Endodermal cell (in vitro differentiated cells): ENCODE data around the gene CACNA1H. TPM values are rescaled to one million over a fixed set of nuclear protein-coding genes. Genes with fewer than 3 reads are reported as not detected.
A peak's percentile ranks its signal among the peaks of the same experiment; 100 is the strongest.
"Not testable (repeated sequence)": the region's sequence is repeated elsewhere in the genome, so short reads cannot be mapped to it uniquely, and the experiment has no call there.

Source experiments
- DNase-seq: peaks from one replicate; pipeline ENCODE4 v3.0.0-alpha.2; 2017
- H3K27ac ChIP-seq: 2 replicates; pipeline ENCODE4 v1.5.1; 2013; ENCODE audit warnings: mild to moderate bottlenecking, low read depth, low read length, moderate library complexity
- H3K27me3 ChIP-seq: 2 replicates; pipeline ENCODE4 v1.6.1; 2013; ENCODE audit warnings: mild to moderate bottlenecking, low read length, moderate library complexity; ENCODE audit not compliant: insufficient read depth, control insufficient read depth, poor library complexity, severe bottlenecking
- H3K36me3 ChIP-seq: 2 replicates; pipeline ENCODE4 v1.7.0; 2013; ENCODE audit warnings: mild to moderate bottlenecking, low read length, moderate library complexity; ENCODE audit not compliant: control insufficient read depth, insufficient read depth
- H3K4me1 ChIP-seq: one replicate; pipeline ENCODE4 v1.7.0; 2013; ENCODE audit warnings: low read length; ENCODE audit not compliant: control insufficient read depth, insufficient read depth
- H3K4me3 ChIP-seq: 2 replicates; pipeline ENCODE4 v1.5.1; 2013; ENCODE audit warnings: mild to moderate bottlenecking, low read length, moderate library complexity
- H3K9ac ChIP-seq: 2 replicates; pipeline ENCODE4 v1.6.1; 2013; ENCODE audit warnings: mild to moderate bottlenecking, low read length, moderate library complexity; ENCODE audit not compliant: poor library complexity, severe bottlenecking; ENCODE audit errors: extremely low read depth
- H3K9me3 ChIP-seq: 2 replicates; pipeline ENCODE4 v1.6.1; 2013; ENCODE audit warnings: mild to moderate bottlenecking, low read length, moderate library complexity; ENCODE audit not compliant: control insufficient read depth
- H3K27ac Mint-ChIP-seq: 2 replicates; pipeline ENCODE4 v1.8.0; 2020; ENCODE audit warnings: mixed read lengths
- H3K27me3 Mint-ChIP-seq: 2 replicates; pipeline ENCODE4 v1.8.0; 2021; ENCODE audit warnings: mild to moderate bottlenecking, mixed read lengths; ENCODE audit not compliant: insufficient read depth
- H3K36me3 Mint-ChIP-seq: 2 replicates; pipeline ENCODE4 v1.8.0; 2020; ENCODE audit warnings: low read depth, mixed read lengths
- H3K4me1 Mint-ChIP-seq: 2 replicates; pipeline ENCODE4 v1.8.0; 2020; ENCODE audit warnings: mixed read lengths
- H3K4me3 Mint-ChIP-seq: 2 replicates; pipeline ENCODE4 v1.8.0; 2020; ENCODE audit warnings: mild to moderate bottlenecking, moderate library complexity, mixed read lengths
- H3K9me3 Mint-ChIP-seq: 2 replicates; pipeline ENCODE4 v1.8.0; 2020; ENCODE audit warnings: mild to moderate bottlenecking, mixed read lengths
- WGBS, 2 experiments: methylation state at CpG; one replicate each; pipeline versions ENCODE4 v1.1.5 to v1.1.7; 2013; ENCODE audit warnings: missing lambda C conversion rate in 2 of 2, mixed read lengths in 1 of 2; ENCODE audit not compliant: insufficient coverage in 1 of 2, insufficient read length in 1 of 2; 5-methylcytosine and 5-hydroxymethylcytosine counted together
- total RNA-seq, 2 donors: library from RNA; stranded (reverse); fragmentation: NEBNext Ultra II Directional in 1 of 2; extraction: Animal tissue kit (Norgen Biotek cat#: 25700) in 1 of 2; gene quantifications; 2 replicates in 1 of 2; 3 replicates in 1 of 2; pipeline ENCODE4 v1.2.1, GENCODE V29; 2021
- TF ChIP-seq, protein P1 (sequence below): fragments of 200-600 bp; sonication (generic); conservative IDR thresholded peaks from 2 replicates; pipeline ENCODE4 v1.5.0; 2021; ENCODE audit warnings: antibody characterized with exemption, mild to moderate bottlenecking

Gene CACNA1H
- total RNA-seq, 2 donors from 2014 or later, result 31.6 to 45.0 TPM

DNA sequence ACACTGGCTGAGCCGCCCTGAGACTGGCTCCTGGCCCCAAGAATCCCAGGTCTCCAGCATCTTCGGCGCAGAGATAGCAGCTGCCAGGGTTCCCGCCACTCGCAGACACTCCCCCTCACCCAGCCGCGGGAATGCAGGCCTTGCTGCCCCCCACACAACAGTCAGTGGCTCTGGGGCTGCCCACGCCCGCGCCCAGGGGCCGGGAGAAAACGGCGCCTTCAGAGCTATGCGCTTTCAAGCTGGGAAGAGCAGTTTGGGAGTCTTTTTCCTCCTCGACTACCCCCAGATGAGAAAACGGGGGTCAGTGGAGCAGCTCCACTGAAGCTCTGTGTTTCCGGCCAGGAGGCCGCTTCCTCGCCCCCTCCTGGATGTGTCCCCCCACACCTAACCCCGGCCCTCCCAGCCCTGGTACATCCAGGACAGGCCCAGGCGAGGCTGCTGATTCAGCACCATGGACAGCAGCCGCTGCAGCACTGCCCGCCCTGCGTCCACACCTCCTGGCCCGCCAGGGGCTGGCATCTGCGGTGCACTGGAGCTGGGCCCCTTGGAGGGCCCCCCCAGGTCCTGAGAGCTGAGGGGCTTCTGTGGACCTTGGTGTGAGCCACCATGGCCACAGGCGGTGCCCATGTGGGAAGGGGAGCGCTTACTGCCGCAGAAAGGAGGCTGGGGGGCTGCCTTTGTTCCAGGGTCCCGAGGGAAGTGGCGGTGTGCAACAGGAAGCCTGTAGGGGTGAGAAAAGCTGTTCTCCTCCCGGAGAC is 35.7 kb downstream of the CACNA1H start:
- Mint-ChIP-seq H3K4me3 (no peak overlapping the region), H3K27me3 (no peaks in the 10 kb centered on the region), H3K9me3 (no peaks in the 10 kb centered on the region), H3K4me1 (no peaks in the 10 kb centered on the region), H3K36me3 (peaks cover 9% of the 10 kb centered on the region), H3K27ac (no peak overlapping the region)
- Histone ChIP-seq H3K9ac (no peak overlapping the region), H3K36me3 (peaks cover 5% of the 10 kb centered on the region), H3K4me1 (no peaks in the 10 kb centered on the region), H3K4me3 (no peak overlapping the region), H3K27ac (no peak overlapping the region), H3K27me3 (no peaks in the 10 kb centered on the region), H3K9me3 (no peaks in the 10 kb centered on the region)
- peak; percentile 90 for DNase-seq
- 69 to 75% methylated on average over 18 to 32 of the region's 32 CpGs for WGBS, 2 experiments
- TF ChIP-seq, protein P1, sequence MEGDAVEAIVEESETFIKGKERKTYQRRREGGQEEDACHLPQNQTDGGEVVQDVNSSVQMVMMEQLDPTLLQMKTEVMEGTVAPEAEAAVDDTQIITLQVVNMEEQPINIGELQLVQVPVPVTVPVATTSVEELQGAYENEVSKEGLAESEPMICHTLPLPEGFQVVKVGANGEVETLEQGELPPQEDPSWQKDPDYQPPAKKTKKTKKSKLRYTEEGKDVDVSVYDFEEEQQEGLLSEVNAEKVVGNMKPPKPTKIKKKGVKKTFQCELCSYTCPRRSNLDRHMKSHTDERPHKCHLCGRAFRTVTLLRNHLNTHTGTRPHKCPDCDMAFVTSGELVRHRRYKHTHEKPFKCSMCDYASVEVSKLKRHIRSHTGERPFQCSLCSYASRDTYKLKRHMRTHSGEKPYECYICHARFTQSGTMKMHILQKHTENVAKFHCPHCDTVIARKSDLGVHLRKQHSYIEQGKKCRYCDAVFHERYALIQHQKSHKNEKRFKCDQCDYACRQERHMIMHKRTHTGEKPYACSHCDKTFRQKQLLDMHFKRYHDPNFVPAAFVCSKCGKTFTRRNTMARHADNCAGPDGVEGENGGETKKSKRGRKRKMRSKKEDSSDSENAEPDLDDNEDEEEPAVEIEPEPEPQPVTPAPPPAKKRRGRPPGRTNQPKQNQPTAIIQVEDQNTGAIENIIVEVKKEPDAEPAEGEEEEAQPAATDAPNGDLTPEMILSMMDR, result peak; percentile 11

DNA sequence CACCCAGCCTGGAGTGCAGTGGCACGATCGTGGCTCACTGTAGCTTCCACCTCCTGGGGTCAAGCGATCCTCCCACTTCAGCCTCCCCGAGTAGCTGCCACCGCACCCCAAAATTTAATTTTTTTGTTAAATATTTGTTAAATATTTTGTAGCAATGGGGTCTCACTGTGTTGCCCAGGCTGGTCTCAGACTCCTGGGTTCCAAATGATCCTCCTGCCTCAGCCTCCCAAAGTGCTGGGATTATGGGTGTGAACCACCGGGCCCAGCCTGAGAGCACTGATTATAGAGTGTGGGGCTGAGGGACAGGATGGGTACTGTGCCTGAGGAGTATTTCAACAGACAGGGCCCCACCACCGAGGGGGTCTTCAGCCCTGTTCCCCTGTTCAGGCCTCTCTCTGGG is 36.5 kb downstream of the CACNA1H start:
- H3K4me3 ChIP-seq, result no peak overlapping the region
- H3K27ac ChIP-seq, result no peak overlapping the region
- Mint-ChIP-seq H3K27ac (no peak overlapping the region), H3K27me3 (no peaks in the 10 kb centered on the region), H3K4me3 (no peak overlapping the region), H3K9me3 (no peaks in the 10 kb centered on the region), H3K36me3 (peaks cover 9% of the 10 kb centered on the region), H3K4me1 (no peaks in the 10 kb centered on the region)
- peaks cover 5% of the 10 kb centered on the region for H3K36me3 ChIP-seq
- WGBS, 2 experiments, result 65 to 84% methylated on average over 2 to 5 of the region's 7 CpGs
- H3K9me3 ChIP-seq, result no peaks in the 10 kb centered on the region
- no peak for DNase-seq
- H3K9ac ChIP-seq, result no peak overlapping the region
- no peaks in the 10 kb centered on the region for H3K4me1 ChIP-seq
- H3K27me3 ChIP-seq, result no peaks in the 10 kb centered on the region
- TF ChIP-seq, protein P1, result no peak

DNA sequence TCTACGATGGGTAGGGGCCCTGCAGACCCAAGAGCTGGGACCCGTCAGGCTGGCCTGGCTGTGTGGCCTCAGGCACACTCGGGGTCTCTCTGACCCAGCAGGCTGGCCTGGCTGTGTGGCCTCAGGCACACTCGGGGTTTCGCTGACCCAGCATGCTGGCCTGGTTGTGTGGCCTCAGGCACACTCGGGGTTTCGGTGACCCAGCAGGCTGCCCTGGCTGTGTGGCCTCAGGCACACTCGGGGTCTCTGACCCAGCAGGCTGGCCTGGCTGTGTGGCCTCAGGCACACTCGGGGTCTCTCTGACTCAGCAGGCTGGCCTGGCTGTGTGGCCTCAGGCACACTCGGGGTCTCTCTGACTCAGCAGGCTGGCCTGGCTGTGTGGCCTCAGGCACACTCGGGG is 37.9 kb downstream of the CACNA1H start:
- H3K9me3 Mint-ChIP-seq, result not testable (repeated sequence)
- WGBS, 2 experiments, result 94 to 100% methylated on average over 6 to 11 of the region's 11 CpGs

More for the DNA sequence above, 37.9 kb downstream of the CACNA1H start:
- H3K4me3 ChIP-seq, H3K27me3 ChIP-seq, H3K9ac ChIP-seq, H3K27ac Mint-ChIP-seq, H3K27me3 Mint-ChIP-seq, H3K4me1 Mint-ChIP-seq, H3K36me3 ChIP-seq, H3K9me3 ChIP-seq, H3K36me3 Mint-ChIP-seq, DNase-seq, H3K27ac ChIP-seq, H3K4me1 ChIP-seq, H3K4me3 Mint-ChIP-seq: not testable (repeated sequence)
